Suprapubic skin (tissue), 4 donors: Measurements from ENCODE around the gene ADCY6. TPM values are rescaled to one million over a fixed set of nuclear protein-coding genes. Genes with fewer than 3 reads are reported as not detected.
A peak's percentile ranks its signal among the peaks of the same experiment; 100 is the strongest.

Source experiments
- DNase-seq, 2 donors: peaks; one replicate each; pipeline ENCODE4 v3.0.0-alpha.2; 2019; ENCODE audit warnings: low spot score in 2 of 2
- H3K27ac ChIP-seq: fragments of 200-600 bp; sonication (generic); one replicate; pipeline ENCODE4 v1.5.1; 2019
- H3K27me3 ChIP-seq: fragments of 200-600 bp; sonication (generic); one replicate; pipeline ENCODE4 v1.5.1; 2019
- H3K36me3 ChIP-seq: fragments of 200-600 bp; sonication (generic); one replicate; pipeline ENCODE4 v1.5.1; 2019
- H3K4me1 ChIP-seq: fragments of 200-600 bp; sonication (generic); one replicate; pipeline ENCODE4 v1.5.1; 2019
- H3K4me3 ChIP-seq: fragments of 200-600 bp; sonication (generic); one replicate; pipeline ENCODE4 v1.5.1; 2019; ENCODE audit warnings: mild to moderate bottlenecking
- H3K9me3 ChIP-seq: fragments of 200-600 bp; sonication (generic); one replicate; pipeline ENCODE4 v1.5.1; 2019
- CTCF ChIP-seq, 2 donors: fragments of 200-600 bp in 1 of 2; fragments of 450-650 bp in 1 of 2; sonication (generic) in 1 of 2; IDR thresholded peaks; one replicate each; pipeline ENCODE4 v1.5.1; 2016 to 2019; ENCODE audit warnings: antibody characterized with exemption in 2 of 2, mild to moderate bottlenecking in 1 of 2, moderate library complexity in 1 of 2
- EP300 ChIP-seq: sonication (generic); formaldehyde crosslinking; IDR thresholded peaks from one replicate; pipeline ENCODE4 v1.6.1; 2017; ENCODE audit warnings: antibody characterized with exemption
- POLR2A ChIP-seq, 2 donors: fragments of 450-650 bp; IDR thresholded peaks; one replicate each; pipeline ENCODE4 v1.6.1; 2017; ENCODE audit warnings: antibody characterized with exemption in 2 of 2, mild to moderate bottlenecking in 2 of 2, moderate library complexity in 2 of 2
- POLR2AphosphoS5 ChIP-seq, 3 donors: sonication (generic); formaldehyde crosslinking; IDR thresholded peaks; one replicate each; pipeline ENCODE4 v1.6.1; 2017; ENCODE audit warnings: antibody characterized with exemption in 3 of 3
- WGBS: methylation state at CpG from one replicate; pipeline ENCODE4 v1.1.5; 2018; 5-methylcytosine and 5-hydroxymethylcytosine counted together
- total RNA-seq, 4 donors: library from RNA; depleted of rRNA; stranded (reverse); fragments of >200 nt; gene quantifications; one replicate each; pipeline ENCODE4 v1.1.0, GENCODE V29; 2016

Gene ADCY6
- total RNA-seq, 4 donors from 2014 or later = 11.2 to 48.4 (median 19.0) TPM

- TF ChIP-seq POLR2A (IDR thresholded peaks at IDR 0.05) (no peak), POLR2AphosphoS5 (IDR thresholded peaks at IDR 0.05) (no peak), CTCF (IDR thresholded peaks at IDR 0.05) (no peak), EP300 (no peak)
- Histone ChIP-seq H3K36me3 (no peaks in the 10 kb centered on the region), H3K4me1 (no peaks in the 10 kb centered on the region), H3K4me3 (no peak overlapping the region), H3K9me3 (no peaks in the 10 kb centered on the region), H3K27me3 (peaks cover 8% of the 10 kb centered on the region), H3K27ac (no peak overlapping the region)
- WGBS = 89% methylated on average over 3 of the region's 3 CpGs
- no peak for DNase-seq
Observed at GRCh38 chr12:48796976-48797375, 8.1 kb upstream of the ADCY6 start.

DNA sequence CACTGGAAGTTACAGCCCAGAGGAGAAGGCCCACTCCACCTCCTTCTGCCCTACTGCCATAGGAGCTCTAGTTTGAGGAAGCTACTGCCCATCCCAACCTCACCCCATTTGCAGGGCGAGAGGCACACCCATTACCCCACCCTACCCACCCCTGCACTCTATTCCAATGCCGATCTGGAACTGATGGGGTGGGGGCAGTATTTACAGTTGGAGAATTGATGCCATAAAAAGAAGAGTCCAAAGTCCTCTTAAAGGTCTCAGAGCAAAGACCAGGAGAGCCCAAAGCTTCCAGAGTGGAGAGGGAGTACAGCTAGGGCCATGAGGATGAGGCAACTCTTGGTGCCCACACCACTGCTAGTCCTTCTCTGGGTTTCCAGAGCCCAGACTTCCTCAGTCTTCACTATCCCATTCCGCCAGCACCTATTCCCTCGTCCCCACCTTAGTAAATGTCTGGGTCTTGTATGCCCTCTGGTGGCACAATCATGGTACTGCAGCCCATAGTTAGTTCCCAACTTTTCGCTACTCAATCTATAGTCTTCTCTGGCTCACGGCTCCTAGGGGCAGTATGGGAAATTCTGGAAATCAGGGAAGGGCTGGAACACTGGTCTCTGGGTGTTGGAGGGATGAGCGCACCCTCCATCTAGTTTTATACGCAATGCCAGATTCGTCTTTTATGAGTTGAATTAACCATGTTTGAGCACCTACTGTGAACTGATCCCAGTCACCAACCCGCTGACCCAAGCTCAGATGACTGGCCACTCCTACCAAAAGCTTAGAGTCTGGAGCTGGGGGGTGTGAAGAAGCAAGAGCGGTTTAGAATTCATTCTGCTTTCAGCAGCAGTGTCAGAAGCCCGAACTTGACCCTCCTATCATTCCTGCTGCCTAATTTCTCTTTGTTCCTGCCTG, 6.9 kb upstream of the ADCY6 start:
- no peak for DNase-seq
- TF ChIP-seq POLR2AphosphoS5 (IDR thresholded peaks at IDR 0.05) = no peak
- TF ChIP-seq CTCF (IDR thresholded peaks at IDR 0.05) = peak; percentile 92 to 93
- H3K27me3 ChIP-seq = peaks cover under 1% of the 10 kb centered on the region
- no peaks in the 10 kb centered on the region for H3K36me3 ChIP-seq
- no peak overlapping the region for H3K27ac ChIP-seq
- WGBS = 22% methylated on average over 12 of the region's 12 CpGs
- H3K4me3 ChIP-seq = no peak overlapping the region
- no peaks in the 10 kb centered on the region for H3K4me1 ChIP-seq
- H3K9me3 ChIP-seq = no peaks in the 10 kb centered on the region

- H3K27ac ChIP-seq = no peak overlapping the region
- no peak overlapping the region for H3K4me3 ChIP-seq
- H3K9me3 ChIP-seq = no peaks in the 10 kb centered on the region
- no peaks in the 10 kb centered on the region for H3K36me3 ChIP-seq
- WGBS = 61% methylated on average over 3 of the region's 3 CpGs
- no peak for DNase-seq
- TF ChIP-seq CTCF (IDR thresholded peaks at IDR 0.05) (no peak), POLR2AphosphoS5 (IDR thresholded peaks at IDR 0.05) (no peak), POLR2A (IDR thresholded peaks at IDR 0.05) (no peak), EP300 (no peak)
- no peaks in the 10 kb centered on the region for H3K27me3 ChIP-seq
- H3K4me1 ChIP-seq = peaks cover 2% of the 10 kb centered on the region
Observed at GRCh38 chr12:48794870-48795269, 6.0 kb upstream of the ADCY6 start.

DNA sequence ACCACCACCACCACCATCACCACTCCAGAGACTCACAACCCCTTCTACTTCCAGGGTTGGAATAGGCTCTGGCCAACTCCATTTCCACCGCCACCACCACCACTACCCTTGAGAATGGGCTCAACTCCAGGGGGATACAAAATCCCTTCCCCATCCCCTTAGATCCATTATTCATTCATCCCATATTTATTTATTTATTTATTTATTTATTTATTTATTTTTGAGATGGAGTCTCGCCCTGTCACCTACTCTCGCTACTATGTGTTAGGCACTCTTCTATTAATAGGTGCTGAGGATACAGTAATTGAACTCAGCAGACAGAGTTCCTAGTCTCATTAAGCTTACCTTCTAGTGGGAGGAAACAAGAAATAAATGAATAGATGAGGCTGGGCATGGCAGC, 4.8 kb upstream of the ADCY6 start:
- H3K27ac ChIP-seq = no peak overlapping the region
- H3K36me3 ChIP-seq = no peaks in the 10 kb centered on the region
- H3K9me3 ChIP-seq = no peaks in the 10 kb centered on the region
- WGBS = 92% methylated on average over 3 of the region's 3 CpGs
- no peak for DNase-seq
- H3K27me3 ChIP-seq = no peaks in the 10 kb centered on the region
- H3K4me3 ChIP-seq = no peak overlapping the region
- TF ChIP-seq CTCF (IDR thresholded peaks at IDR 0.05) (no peak), POLR2AphosphoS5 (IDR thresholded peaks at IDR 0.05) (no peak), POLR2A (IDR thresholded peaks at IDR 0.05) (no peak), EP300 (no peak)
- H3K4me1 ChIP-seq = peaks cover 9% of the 10 kb centered on the region

DNA sequence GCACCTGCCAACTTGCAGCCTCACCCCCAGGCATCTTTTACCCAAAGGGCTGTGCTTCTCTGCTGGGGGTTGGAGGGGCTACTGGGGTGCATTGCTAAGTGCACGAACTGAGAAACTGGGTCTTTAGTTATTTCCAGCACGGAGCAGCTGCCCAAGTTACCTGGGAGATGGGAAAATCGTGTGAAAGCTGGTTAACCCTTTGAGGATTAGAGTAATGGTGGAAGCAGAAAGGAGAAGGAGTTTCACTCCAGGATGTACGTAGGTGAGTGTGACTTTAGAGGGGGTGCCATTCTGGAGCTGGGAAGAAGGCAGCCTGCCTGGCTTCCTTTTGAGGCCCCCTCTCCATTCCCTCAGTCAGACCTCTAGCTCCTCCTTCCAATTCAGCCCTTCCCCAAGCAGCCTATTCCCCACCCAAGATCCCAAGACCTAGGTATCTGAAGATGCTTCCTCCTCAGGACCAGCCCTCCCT, 1.0 kb upstream of the ADCY6 start:
- Histone ChIP-seq H3K27me3 (no peaks in the 10 kb centered on the region), H3K9me3 (no peaks in the 10 kb centered on the region), H3K4me1 (peaks cover 33% of the 10 kb centered on the region), H3K4me3 (peak overlapping the region; percentile 82), H3K27ac (no peak overlapping the region), H3K36me3 (no peaks in the 10 kb centered on the region)
- DNase-seq = no peak
- TF ChIP-seq POLR2AphosphoS5 (IDR thresholded peaks at IDR 0.05) (no peak), POLR2A (IDR thresholded peaks at IDR 0.05) (no peak), EP300 (no peak), CTCF (IDR thresholded peaks at IDR 0.05) (no peak)
- 16% methylated on average over 4 of the region's 4 CpGs for WGBS
